ENCODE data around the gene LGMN.

DNA sequence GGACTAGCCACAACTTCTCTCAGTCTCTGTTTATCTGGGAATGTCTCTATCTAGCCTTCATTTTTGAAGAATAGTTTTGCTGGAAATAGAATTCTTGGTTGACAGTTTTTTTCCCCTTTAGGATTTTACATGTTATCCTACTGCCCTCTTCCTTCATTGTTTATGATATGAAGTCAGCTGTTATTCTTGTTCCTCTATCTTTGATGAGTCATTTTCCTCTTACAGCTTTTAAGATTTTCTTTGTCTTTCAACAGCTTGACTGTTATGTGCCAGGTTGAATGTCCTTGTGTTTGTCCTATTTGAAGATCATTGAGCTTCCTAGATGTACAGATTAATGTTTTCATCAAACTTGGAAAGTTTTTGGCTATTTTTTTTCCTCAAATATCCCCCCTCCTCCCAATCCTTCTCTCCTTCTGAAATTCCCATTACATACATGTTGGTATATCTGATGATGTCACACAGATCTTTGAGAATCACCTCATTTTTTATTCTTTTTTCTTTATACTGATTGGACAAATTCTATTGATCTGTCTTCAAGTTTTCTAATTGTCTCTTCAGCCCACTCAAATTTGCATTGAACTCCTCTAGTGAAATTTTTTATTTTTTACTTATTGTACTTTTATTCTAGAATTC lies 41.1 kb upstream of the LGMN start:
- no peak for TF ChIP-seq MXI1 (IDR thresholded peaks at IDR 0.05; ENCODE audit: borderline replicate concordance, low read depth, low read length)
- no peak for TF ChIP-seq CBX1 (IDR thresholded peaks at IDR 0.05; ENCODE audit: low read depth)
- TF ChIP-seq POLR2A (IDR thresholded peaks at IDR 0.05; ENCODE audit: insufficient read depth in 1 of 2, low read depth in 2 of 2, low read length in 2 of 2), result no peak
- TF ChIP-seq ZSCAN29 (CRISPR knock-in tag; conservative IDR thresholded peaks at IDR 0.05), result no peak
- TF ChIP-seq, protein P1, sequence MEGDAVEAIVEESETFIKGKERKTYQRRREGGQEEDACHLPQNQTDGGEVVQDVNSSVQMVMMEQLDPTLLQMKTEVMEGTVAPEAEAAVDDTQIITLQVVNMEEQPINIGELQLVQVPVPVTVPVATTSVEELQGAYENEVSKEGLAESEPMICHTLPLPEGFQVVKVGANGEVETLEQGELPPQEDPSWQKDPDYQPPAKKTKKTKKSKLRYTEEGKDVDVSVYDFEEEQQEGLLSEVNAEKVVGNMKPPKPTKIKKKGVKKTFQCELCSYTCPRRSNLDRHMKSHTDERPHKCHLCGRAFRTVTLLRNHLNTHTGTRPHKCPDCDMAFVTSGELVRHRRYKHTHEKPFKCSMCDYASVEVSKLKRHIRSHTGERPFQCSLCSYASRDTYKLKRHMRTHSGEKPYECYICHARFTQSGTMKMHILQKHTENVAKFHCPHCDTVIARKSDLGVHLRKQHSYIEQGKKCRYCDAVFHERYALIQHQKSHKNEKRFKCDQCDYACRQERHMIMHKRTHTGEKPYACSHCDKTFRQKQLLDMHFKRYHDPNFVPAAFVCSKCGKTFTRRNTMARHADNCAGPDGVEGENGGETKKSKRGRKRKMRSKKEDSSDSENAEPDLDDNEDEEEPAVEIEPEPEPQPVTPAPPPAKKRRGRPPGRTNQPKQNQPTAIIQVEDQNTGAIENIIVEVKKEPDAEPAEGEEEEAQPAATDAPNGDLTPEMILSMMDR (CRISPR knock-in tag; IDR thresholded peaks at IDR 0.05), result no peak
